Esophagus muscularis mucosa (tissue), 4 donors: ENCODE results near the gene SERPINI1.

Source experiments
- EP300 ChIP-seq: sonication (generic); formaldehyde crosslinking; IDR thresholded peaks from one replicate; pipeline ENCODE4 v1.6.1; 2017; ENCODE audit warnings: antibody characterized with exemption
- POLR2A ChIP-seq: fragments of 450-650 bp; IDR thresholded peaks from one replicate; pipeline ENCODE4 v1.6.1; 2017; ENCODE audit warnings: antibody characterized with exemption, moderate library complexity, mild to moderate bottlenecking, low read depth
- POLR2AphosphoS5 ChIP-seq, 2 donors: sonication (generic); formaldehyde crosslinking; IDR thresholded peaks; one replicate each; pipeline ENCODE4 v1.6.1; 2017; ENCODE audit warnings: antibody characterized with exemption in 2 of 2
- TF ChIP-seq, protein P1 (sequence below), 3 experiments: fragments of 200-600 bp in 2 of 3; fragments of 450-650 bp in 1 of 3; sonication (generic) in 2 of 3; IDR thresholded peaks; one replicate each; pipeline ENCODE4 v1.5.1; 2017 to 2019; ENCODE audit warnings: antibody characterized with exemption in 3 of 3, mild to moderate bottlenecking in 2 of 3, moderate library complexity in 1 of 3

DNA sequence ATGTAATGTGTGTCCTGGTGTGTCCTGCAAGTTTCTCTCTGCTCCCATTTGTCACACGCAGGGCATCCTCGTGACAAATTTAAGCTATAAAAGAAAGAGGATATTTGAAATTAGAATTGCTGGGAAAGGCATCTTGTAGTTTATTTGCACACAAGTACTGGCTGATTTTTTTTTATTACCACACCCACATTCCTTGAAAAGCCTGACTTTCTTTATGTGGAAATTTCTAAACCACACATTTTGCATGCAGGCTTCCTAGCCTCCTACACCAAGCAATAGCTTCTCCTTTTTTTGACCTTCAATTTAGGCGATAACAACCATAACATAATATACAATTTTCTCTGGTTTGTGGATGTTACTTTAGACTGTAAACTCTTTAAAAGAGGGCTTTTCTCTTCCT, 126.1 kb downstream of the SERPINI1 start:
- TF ChIP-seq, protein P1, sequence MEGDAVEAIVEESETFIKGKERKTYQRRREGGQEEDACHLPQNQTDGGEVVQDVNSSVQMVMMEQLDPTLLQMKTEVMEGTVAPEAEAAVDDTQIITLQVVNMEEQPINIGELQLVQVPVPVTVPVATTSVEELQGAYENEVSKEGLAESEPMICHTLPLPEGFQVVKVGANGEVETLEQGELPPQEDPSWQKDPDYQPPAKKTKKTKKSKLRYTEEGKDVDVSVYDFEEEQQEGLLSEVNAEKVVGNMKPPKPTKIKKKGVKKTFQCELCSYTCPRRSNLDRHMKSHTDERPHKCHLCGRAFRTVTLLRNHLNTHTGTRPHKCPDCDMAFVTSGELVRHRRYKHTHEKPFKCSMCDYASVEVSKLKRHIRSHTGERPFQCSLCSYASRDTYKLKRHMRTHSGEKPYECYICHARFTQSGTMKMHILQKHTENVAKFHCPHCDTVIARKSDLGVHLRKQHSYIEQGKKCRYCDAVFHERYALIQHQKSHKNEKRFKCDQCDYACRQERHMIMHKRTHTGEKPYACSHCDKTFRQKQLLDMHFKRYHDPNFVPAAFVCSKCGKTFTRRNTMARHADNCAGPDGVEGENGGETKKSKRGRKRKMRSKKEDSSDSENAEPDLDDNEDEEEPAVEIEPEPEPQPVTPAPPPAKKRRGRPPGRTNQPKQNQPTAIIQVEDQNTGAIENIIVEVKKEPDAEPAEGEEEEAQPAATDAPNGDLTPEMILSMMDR (IDR thresholded peaks at IDR 0.05): no peak
- TF ChIP-seq POLR2AphosphoS5 (IDR thresholded peaks at IDR 0.05) (no peak), POLR2A (no peak), EP300 (no peak)
